ENCODE measurements around the gene ABCC5.

ABCC5 gene

DNA sequence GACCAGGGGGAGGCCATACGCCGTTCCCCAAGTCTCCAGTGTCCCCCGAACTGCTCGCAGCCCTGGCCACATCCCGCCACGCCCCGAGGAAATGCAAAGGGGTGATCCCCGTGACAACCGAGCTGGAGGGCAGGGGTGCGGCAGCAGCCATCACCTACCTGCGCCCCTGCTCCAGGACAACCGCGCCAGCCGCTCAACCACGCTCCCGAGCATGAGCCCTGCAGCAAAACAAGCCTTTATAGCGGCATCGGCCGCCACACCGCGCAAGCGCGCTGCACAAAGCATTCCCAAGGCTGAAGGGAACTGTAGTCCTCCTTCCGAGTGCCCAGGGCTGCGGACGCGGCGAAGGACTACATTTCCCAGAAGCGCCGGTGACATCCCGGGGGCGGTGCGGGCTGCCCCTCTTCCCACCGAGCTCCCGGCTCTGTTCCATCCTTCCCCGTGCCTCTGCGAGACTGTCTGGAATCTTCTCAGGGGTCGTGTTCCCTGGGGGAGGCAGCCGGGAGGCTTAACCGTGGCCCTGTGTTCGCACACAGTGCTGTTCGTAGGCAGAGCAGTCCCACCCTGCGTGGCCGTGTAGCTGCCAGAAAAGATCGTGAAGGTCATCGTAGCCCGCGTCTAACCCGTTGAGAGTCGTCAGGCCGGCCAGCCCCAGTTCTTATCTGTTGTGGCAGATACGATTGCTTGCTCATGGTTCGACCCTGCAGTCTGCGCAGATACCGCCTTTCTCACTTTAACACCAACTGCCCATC lies at the start of gene ABCC5:
Gene ABCC5 (minus strand): TSS at position 213 of the 752 bp plus-strand sequence. CDS start 3,492 bp downstream, outside the sequence.
- peak within 1 kb of the TSS; percentile 99 for H3K9ac ChIP-seq (ENCODE audit: insufficient read length, low read depth)

DNA sequence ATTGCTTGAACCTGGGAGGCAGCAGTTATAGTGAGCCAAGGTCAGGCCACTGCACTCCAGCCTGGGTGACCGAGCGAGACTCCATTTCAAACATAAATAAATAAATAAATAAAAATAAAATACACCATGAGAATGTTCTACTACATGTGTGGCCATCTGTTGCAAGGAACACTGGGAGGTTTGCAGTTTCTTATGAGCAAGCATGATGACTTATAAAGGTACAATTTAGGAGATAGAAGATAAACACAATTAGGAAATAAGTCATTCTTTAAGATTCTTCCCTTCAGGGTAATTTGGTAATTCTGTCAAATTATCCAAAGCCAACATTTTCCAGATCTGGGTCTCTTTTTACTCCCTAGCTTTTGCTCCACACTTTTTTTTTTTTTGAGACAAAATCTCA lies 48.5 kb upstream of the ABCC5 start:
- DNase-seq (ENCODE audit: low read depth, low spot score) = no peak
- Histone ChIP-seq H3K4me1 (ENCODE audit: insufficient read depth, insufficient read length) (no peaks in the 10 kb centered on the region), H3K9ac (ENCODE audit: insufficient read length, low read depth) (no peak overlapping the region), H3K27me3 (ENCODE audit: insufficient read depth, insufficient read length) (no peaks in the 10 kb centered on the region), H3K9me3 (ENCODE audit: insufficient read depth, low read length) (peaks cover 10% of the 10 kb centered on the region), H3K4me3 (ENCODE audit: insufficient read length, low read depth) (no peak overlapping the region), H3K36me3 (ENCODE audit: insufficient read depth, insufficient read length, low read length) (no peaks in the 10 kb centered on the region)
- TF ChIP-seq ZNF274 (IDR thresholded peaks at IDR 0.05; ENCODE audit: low read depth, low read length) (no peak), SUZ12 (IDR thresholded peaks at IDR 0.05; ENCODE audit: extremely low read depth, insufficient read depth, insufficient read length) (no peak), YY1 (IDR thresholded peaks at IDR 0.05; ENCODE audit: insufficient read depth, insufficient read length) (no peak)

More for the DNA sequence above, at the start of gene ABCC5:
- Histone ChIP-seq H3K9me3 (ENCODE audit: insufficient read depth, low read length) (no peaks in the 10 kb centered on the region), H3K27me3 (ENCODE audit: insufficient read depth, insufficient read length) (no peaks in the 10 kb centered on the region), H3K4me3 (ENCODE audit: insufficient read length, low read depth) (peak within 1 kb of the TSS; percentile 100), H3K36me3 (ENCODE audit: insufficient read depth, insufficient read length, low read length) (peaks cover 27% of the 10 kb centered on the region), H3K4me1 (ENCODE audit: insufficient read depth, insufficient read length) (peaks cover 7% of the 10 kb centered on the region)
- no peak for TF ChIP-seq YY1 (IDR thresholded peaks at IDR 0.05; ENCODE audit: insufficient read depth, insufficient read length)
- no peak for TF ChIP-seq SUZ12 (IDR thresholded peaks at IDR 0.05; ENCODE audit: extremely low read depth, insufficient read depth, insufficient read length)
- peak; percentile 88 for DNase-seq (ENCODE audit: low read depth, low spot score)

- TF ChIP-seq SUZ12 (IDR thresholded peaks at IDR 0.05; ENCODE audit: extremely low read depth, insufficient read depth, insufficient read length) (no peak), ZNF274 (IDR thresholded peaks at IDR 0.05; ENCODE audit: low read depth, low read length) (no peak), YY1 (IDR thresholded peaks at IDR 0.05; ENCODE audit: insufficient read depth, insufficient read length) (no peak)
- DNase-seq (ENCODE audit: low read depth, low spot score) = no peak
- no peaks in the 10 kb centered on the region for H3K36me3 ChIP-seq (ENCODE audit: insufficient read depth, insufficient read length, low read length)
- no peaks in the 10 kb centered on the region for H3K27me3 ChIP-seq (ENCODE audit: insufficient read depth, insufficient read length)
- H3K9ac ChIP-seq (ENCODE audit: insufficient read length, low read depth) = no peak overlapping the region
- H3K4me3 ChIP-seq (ENCODE audit: insufficient read length, low read depth) = no peak overlapping the region
- no peaks in the 10 kb centered on the region for H3K4me1 ChIP-seq (ENCODE audit: insufficient read depth, insufficient read length)
- no peaks in the 10 kb centered on the region for H3K9me3 ChIP-seq (ENCODE audit: insufficient read depth, low read length)
Observed at GRCh38 chr3:184062637-184063036, 45.0 kb upstream of the ABCC5 start.

DNA sequence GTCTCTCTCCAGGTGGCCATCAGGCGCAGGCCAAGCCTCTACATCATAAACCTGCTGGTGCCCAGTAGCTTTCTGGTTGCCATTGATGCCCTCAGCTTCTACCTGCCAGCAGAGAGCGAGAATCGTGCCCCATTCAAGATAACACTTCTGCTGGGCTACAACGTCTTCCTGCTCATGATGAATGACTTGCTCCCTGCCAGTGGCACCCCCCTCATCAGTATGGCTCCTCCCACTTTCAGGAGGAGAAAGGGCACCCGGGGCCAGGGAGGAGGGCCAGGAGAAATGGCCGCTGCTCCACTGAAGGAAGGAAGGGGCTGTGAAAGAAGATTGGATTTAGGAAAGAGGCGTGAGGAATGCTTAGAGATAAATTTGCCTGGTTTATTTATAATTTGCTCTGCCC lies 41.7 kb upstream of the ABCC5 start:
- Histone ChIP-seq H3K9me3 (ENCODE audit: insufficient read depth, low read length) (no peaks in the 10 kb centered on the region), H3K36me3 (ENCODE audit: insufficient read depth, insufficient read length, low read length) (no peaks in the 10 kb centered on the region), H3K9ac (ENCODE audit: insufficient read length, low read depth) (no peak overlapping the region), H3K4me3 (ENCODE audit: insufficient read length, low read depth) (no peak overlapping the region), H3K27me3 (ENCODE audit: insufficient read depth, insufficient read length) (no peaks in the 10 kb centered on the region), H3K4me1 (ENCODE audit: insufficient read depth, insufficient read length) (no peaks in the 10 kb centered on the region)
- DNase-seq (ENCODE audit: low read depth, low spot score) = no peak
- TF ChIP-seq YY1 (IDR thresholded peaks at IDR 0.05; ENCODE audit: insufficient read depth, insufficient read length) (no peak), ZNF274 (IDR thresholded peaks at IDR 0.05; ENCODE audit: low read depth, low read length) (no peak), SUZ12 (IDR thresholded peaks at IDR 0.05; ENCODE audit: extremely low read depth, insufficient read depth, insufficient read length) (no peak)

GRCh38 chr3:184058029-184058428 lies 40.3 kb upstream of the ABCC5 start:
- Histone ChIP-seq H3K36me3 (ENCODE audit: insufficient read depth, insufficient read length, low read length) (no peaks in the 10 kb centered on the region), H3K27me3 (ENCODE audit: insufficient read depth, insufficient read length) (no peaks in the 10 kb centered on the region), H3K9ac (ENCODE audit: insufficient read length, low read depth) (no peak overlapping the region), H3K9me3 (ENCODE audit: insufficient read depth, low read length) (no peaks in the 10 kb centered on the region), H3K4me1 (ENCODE audit: insufficient read depth, insufficient read length) (no peaks in the 10 kb centered on the region), H3K4me3 (ENCODE audit: insufficient read length, low read depth) (no peak overlapping the region)
- TF ChIP-seq YY1 (IDR thresholded peaks at IDR 0.05; ENCODE audit: insufficient read depth, insufficient read length) (no peak), SUZ12 (IDR thresholded peaks at IDR 0.05; ENCODE audit: extremely low read depth, insufficient read depth, insufficient read length) (no peak), ZNF274 (IDR thresholded peaks at IDR 0.05; ENCODE audit: low read depth, low read length) (no peak)
- no peak for DNase-seq (ENCODE audit: low read depth, low spot score)

DNA sequence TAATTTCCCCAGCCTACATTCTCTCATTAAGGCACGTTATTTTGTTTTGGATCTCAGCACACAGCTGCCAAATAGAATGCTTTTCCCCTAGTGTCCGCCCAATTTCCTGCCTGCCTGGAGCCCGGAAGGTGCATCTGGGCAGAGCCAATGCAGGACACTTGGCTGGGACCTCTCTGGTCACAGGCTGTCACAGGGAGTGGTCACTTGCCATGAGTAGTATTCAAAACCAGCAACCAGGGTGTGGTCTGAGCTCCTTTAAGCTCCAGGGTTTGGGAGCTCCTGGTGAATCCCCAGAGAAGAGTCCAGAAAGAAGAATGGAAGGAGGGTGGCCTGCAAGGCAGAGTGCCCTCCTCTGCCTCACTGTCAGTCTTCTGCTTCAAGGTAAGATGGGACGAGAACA lies 35.1 kb upstream of the ABCC5 start, which contains the start of gene HTR3C:
Gene HTR3C (plus strand): TSS at position 281 of the 400 bp plus-strand sequence. CDS start 34 bp downstream, at position 315.
- no peak within 1 kb of the TSS for H3K9ac ChIP-seq (ENCODE audit: insufficient read length, low read depth)
- TF ChIP-seq ZNF274 (IDR thresholded peaks at IDR 0.05; ENCODE audit: low read depth, low read length) = no peak
- no peak for TF ChIP-seq SUZ12 (IDR thresholded peaks at IDR 0.05; ENCODE audit: extremely low read depth, insufficient read depth, insufficient read length)
- TF ChIP-seq YY1 (IDR thresholded peaks at IDR 0.05; ENCODE audit: insufficient read depth, insufficient read length) = no peak
- no peaks in the 10 kb centered on the region for H3K4me1 ChIP-seq (ENCODE audit: insufficient read depth, insufficient read length)
- no peaks in the 10 kb centered on the region for H3K36me3 ChIP-seq (ENCODE audit: insufficient read depth, insufficient read length, low read length)
- no peak within 1 kb of the TSS for H3K4me3 ChIP-seq (ENCODE audit: insufficient read length, low read depth)
- no peaks in the 10 kb centered on the region for H3K9me3 ChIP-seq (ENCODE audit: insufficient read depth, low read length)
- no peak for DNase-seq (ENCODE audit: low read depth, low spot score)
- no peaks in the 10 kb centered on the region for H3K27me3 ChIP-seq (ENCODE audit: insufficient read depth, insufficient read length)

GRCh38 chr3:184050217-184050847 lies 32.6 kb upstream of the ABCC5 start:
- Histone ChIP-seq H3K36me3 (ENCODE audit: insufficient read depth, insufficient read length, low read length) (no peaks in the 10 kb centered on the region), H3K4me1 (ENCODE audit: insufficient read depth, insufficient read length) (no peaks in the 10 kb centered on the region), H3K9ac (ENCODE audit: insufficient read length, low read depth) (no peak overlapping the region), H3K27me3 (ENCODE audit: insufficient read depth, insufficient read length) (no peaks in the 10 kb centered on the region), H3K9me3 (ENCODE audit: insufficient read depth, low read length) (no peaks in the 10 kb centered on the region), H3K4me3 (ENCODE audit: insufficient read length, low read depth) (no peak overlapping the region)
- no peak for TF ChIP-seq YY1 (IDR thresholded peaks at IDR 0.05; ENCODE audit: insufficient read depth, insufficient read length)
- TF ChIP-seq SUZ12 (IDR thresholded peaks at IDR 0.05; ENCODE audit: extremely low read depth, insufficient read depth, insufficient read length) = no peak
- TF ChIP-seq ZNF274 (IDR thresholded peaks at IDR 0.05; ENCODE audit: low read depth, low read length) = no peak
- no peak for DNase-seq (ENCODE audit: low read depth, low spot score)

Measured in NT2/D1 (cell line).